Ishikawa (cell line): ENCODE data around the gene ZNF732.

Experiments used
- CEBPB ChIP-seq: IDR thresholded peaks from 2 replicates; pipeline ENCODE4 v1.6.1; 2012
- CREB1 ChIP-seq: IDR thresholded peaks from 2 replicates; pipeline ENCODE4 v1.6.1; 2012; ENCODE audit warnings: low read depth
- EGR1 ChIP-seq: IDR thresholded peaks from 2 replicates; pipeline ENCODE4 v1.6.1; 2012
- EP300 ChIP-seq: IDR thresholded peaks from 2 replicates; pipeline ENCODE4 v1.6.1; 2012; ENCODE audit warnings: borderline replicate concordance
- FOXM1 ChIP-seq: IDR thresholded peaks from 2 replicates; pipeline ENCODE4 v1.6.1; 2012; ENCODE audit warnings: low read depth, borderline replicate concordance
- MAX ChIP-seq: IDR thresholded peaks from 2 replicates; pipeline ENCODE4 v1.6.1; 2012
- NFIC ChIP-seq: IDR thresholded peaks from 2 replicates; pipeline ENCODE4 v1.6.1; 2012
- RAD21 ChIP-seq: IDR thresholded peaks from 2 replicates; pipeline ENCODE4 v1.6.1; 2012; ENCODE audit warnings: low read depth
- REST ChIP-seq: IDR thresholded peaks from 2 replicates; pipeline ENCODE4 v1.6.1; 2012; ENCODE audit warnings: low read depth, mild to moderate bottlenecking
- TAF1 ChIP-seq: IDR thresholded peaks from 2 replicates; pipeline ENCODE4 v1.6.1; 2012; ENCODE audit warnings: low read depth, mild to moderate bottlenecking
- TCF12 ChIP-seq: IDR thresholded peaks from 2 replicates; pipeline ENCODE4 v1.6.1; 2012; ENCODE audit warnings: low read depth
- TEAD4 ChIP-seq: IDR thresholded peaks from 2 replicates; pipeline ENCODE4 v1.6.1; 2012
- YY1 ChIP-seq: IDR thresholded peaks from 2 replicates; pipeline ENCODE4 v1.6.1; 2012; ENCODE audit warnings: low read depth
- ZBTB7A ChIP-seq: IDR thresholded peaks from 2 replicates; pipeline ENCODE4 v1.6.1; 2012; ENCODE audit warnings: low read depth
- TF ChIP-seq, protein P1 (sequence below): IDR thresholded peaks from 2 replicates; pipeline ENCODE4 v1.6.1; 2012

The ZNF732 gene

GRCh38 chr4:304969-305680 is at the start of gene ZNF732:
Gene ZNF732 (minus strand): TSS chr4:305474. CDS start chr4:305310, 164 bp downstream.
- no peak for TF ChIP-seq FOXM1
- no peak for TF ChIP-seq TEAD4
- TF ChIP-seq TAF1: no peak
- no peak for TF ChIP-seq CEBPB
- TF ChIP-seq MAX: no peak
- no peak for TF ChIP-seq TCF12
- TF ChIP-seq ZBTB7A: no peak
- no peak for TF ChIP-seq YY1
- TF ChIP-seq EGR1: no peak
- no peak for TF ChIP-seq CREB1
- TF ChIP-seq, protein P1, sequence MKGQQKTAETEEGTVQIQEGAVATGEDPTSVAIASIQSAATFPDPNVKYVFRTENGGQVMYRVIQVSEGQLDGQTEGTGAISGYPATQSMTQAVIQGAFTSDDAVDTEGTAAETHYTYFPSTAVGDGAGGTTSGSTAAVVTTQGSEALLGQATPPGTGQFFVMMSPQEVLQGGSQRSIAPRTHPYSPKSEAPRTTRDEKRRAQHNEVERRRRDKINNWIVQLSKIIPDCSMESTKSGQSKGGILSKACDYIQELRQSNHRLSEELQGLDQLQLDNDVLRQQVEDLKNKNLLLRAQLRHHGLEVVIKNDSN: no peak
- no peak for TF ChIP-seq REST
- no peak for TF ChIP-seq RAD21
- TF ChIP-seq NFIC: no peak

DNA sequence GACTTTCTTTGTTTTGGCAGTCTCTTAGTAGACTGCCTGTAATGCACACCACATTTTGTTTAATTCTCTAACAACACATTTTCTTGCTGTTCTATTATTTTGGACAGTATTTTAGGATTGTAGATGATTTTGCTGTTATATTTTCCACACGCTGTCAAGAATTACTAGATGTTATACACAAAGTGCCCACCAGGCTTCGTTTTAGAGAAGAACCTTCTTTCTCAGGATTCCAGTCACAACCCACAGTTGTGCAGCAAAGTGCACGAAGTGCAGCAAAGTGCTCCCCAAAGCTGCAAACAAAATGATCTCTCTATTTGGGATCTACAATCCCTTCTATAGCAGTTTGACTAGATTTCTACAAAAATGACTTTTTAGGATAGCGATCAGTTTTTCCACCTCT is 34.7 kb upstream of the ZNF732 start:
- TF ChIP-seq CREB1 (no peak), NFIC (no peak), TEAD4 (no peak), ZBTB7A (no peak), TAF1 (no peak), REST (no peak), EP300 (no peak), TCF12 (no peak), EGR1 (no peak), RAD21 (no peak), YY1 (no peak), MAX (no peak), FOXM1 (no peak), CEBPB (no peak)
- TF ChIP-seq, protein P1: no peak

- TF ChIP-seq TAF1 (no peak), ZBTB7A (no peak), CEBPB (no peak), CREB1 (no peak), EP300 (no peak), NFIC (no peak), REST (no peak), MAX (no peak), FOXM1 (no peak), RAD21 (no peak), TCF12 (no peak), TEAD4 (no peak)
- TF ChIP-seq, protein P1: no peak
Observed at GRCh38 chr4:338759-339097, 33.5 kb upstream of the ZNF732 start.
